HG03575 (cell line): ENCODE measurements around the gene TTN.
"Not testable (repeated sequence)": the region's sequence is repeated elsewhere in the genome, so short reads cannot be mapped to it uniquely, and the experiment has no call there.

Experiments
- ATAC-seq: cut with Tn5 transposase; IDR thresholded peaks from one replicate; pipeline ENCODE4 v1.9.1; 2021; ENCODE audit not compliant: unreplicated experiment, insufficient number of reproducible peaks, low FRiP score; ENCODE audit errors: extremely low read depth

Gene TTN

DNA sequence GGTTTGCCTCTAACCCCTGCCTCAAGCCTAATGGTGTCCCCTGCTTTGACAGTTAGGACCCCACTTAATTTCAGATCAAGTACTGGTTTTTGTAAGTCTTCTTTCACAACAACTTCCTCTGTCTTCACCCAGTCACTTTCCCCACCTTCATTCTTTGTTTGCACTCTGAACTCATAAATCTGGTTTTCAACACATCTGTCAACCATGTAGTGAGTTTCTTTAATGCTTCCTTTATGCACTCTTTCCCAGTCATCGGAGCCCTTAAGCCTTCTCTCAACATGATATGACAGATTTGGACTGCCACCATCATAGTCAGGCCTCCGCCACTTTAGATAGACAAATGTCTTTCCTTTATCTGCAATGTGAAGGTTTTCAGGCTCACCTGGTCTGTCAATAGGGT lies 217.9 kb downstream of the TTN start:
- no peak for ATAC-seq

DNA sequence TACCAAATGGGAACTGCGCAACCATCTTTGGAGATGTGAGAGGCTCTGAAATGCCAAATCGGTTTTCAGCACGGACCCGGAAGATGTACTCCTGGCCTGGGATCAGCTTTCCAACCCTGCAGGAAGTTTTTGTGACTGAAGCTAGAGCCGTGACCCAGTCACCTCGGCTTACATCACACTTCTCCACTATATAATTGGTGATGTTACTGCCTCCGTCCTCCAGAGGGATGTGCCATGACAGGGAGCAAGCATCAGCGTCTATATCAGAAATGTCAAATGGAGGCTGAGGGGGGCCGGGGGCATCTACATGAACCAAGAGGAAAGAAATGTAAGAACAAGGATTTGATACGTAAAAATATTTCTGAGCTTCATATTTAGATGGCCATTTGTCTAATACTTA lies 222.6 kb downstream of the TTN start:
- no peak for ATAC-seq

DNA sequence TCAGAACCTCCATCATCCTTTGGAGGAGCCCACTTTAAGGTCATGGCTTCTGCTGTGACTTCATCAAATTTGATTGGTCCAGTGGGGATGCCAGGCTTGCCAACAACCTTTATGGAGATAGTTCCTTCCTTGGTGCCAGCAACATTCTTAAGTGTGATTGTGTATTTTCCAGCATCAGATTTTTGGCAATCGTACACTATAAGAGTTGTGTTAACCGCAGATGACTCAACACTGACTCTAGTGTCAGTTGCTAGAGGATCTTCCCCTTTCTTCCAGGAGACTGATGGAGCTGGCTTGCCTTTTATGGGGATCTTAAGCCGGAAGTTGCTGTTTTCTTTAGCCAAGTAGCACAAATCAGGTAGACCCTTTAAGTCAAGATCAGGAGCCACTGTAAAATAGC lies 228.2 kb downstream of the TTN start:
- no peak for ATAC-seq

DNA sequence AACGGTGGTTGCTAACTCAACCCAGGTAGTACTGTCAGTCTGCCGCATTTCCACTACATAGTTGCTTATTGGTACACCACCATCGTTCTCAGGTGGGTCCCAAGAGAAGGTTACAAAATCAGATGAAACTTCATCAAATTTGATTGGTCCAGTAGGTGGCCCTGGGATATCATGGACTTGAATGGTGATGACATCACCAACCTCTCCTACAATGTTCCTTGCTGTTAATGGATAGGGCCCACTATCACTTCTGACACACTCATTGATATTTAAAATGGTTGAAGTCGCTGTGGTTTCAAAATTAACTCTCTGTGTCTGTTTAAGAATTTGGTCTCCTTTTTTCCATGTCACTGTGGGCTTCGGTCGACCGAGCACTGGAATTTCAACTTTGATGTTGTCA lies 232.4 kb downstream of the TTN start:
- no peak for ATAC-seq

DNA sequence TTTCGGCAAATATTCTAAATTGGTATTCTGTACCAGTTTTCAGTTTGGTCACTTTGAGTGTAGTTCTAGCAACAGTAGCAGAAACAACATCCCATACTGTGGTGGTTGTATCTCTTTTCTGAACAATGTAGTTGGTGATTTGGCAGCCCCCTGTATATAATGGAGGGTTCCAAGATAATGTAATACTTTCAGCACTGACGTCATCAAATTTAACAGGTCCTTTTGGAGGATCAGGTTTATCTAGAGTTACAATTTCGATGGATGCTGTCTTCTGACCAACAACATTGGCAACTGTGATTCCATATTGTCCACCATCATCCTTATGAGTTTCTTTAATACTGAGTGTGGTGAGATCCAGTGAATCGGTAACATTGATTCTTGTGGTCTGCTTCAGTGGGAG lies 239.0 kb downstream of the TTN start:
- ATAC-seq, result no peak

DNA sequence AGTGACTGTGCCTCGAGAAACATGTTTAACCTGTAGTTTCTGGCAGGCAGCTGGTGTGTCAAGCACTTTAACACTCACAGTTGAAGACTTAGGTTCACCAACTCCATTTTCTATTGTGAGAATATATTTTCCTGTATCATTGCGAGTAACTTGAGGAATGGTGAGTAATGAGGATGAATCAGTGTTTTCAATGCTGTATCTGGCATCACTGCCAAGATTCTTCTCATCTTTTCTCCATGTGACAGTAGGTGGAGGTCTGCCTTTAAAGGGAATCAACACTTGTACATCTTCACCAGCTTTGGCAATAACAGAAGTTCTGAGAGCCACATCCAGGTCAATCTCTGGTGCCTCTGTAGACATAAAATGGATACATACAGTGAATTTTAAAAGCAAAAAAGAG lies 254.2 kb downstream of the TTN start:
- no peak for ATAC-seq

DNA sequence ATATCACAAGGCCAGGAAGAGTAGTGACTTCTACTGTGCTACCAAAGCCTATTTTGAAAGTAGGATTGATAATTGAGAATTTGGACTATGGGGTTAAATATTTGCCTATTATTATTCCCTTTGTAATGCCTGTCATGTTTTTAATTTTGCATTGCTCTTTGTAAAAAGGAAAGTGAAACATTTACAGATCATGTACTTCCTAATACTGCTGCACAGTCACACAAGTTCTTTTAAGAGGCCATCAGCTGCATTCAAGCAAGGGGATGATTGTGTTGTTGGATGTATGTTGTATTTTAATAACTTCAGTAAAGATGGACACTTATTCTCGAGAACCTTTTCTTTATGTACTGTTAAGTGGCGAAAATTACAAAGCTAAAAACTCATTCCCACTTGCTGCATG lies 256.9 kb downstream of the TTN start:
- no peak for ATAC-seq

DNA sequence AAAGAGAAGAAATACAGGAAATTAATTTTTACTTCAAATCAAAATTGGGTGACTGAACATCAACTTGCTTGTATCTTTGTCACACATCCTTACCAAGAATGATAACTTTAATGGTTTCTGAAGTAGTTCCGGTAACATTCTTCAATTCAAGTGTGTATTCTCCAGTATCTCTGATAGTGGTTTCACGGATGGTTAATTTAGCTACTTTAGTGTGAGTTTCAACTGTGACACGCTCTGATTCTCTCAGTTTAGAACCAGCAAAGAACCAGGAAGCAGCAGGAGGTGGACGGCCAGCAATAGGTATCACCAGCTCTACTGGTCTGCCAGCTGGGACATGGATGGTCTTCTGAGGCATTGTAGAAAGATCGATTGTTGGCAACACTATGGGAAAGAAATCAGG lies 264.7 kb downstream of the TTN start:
- ATAC-seq, result no peak

DNA sequence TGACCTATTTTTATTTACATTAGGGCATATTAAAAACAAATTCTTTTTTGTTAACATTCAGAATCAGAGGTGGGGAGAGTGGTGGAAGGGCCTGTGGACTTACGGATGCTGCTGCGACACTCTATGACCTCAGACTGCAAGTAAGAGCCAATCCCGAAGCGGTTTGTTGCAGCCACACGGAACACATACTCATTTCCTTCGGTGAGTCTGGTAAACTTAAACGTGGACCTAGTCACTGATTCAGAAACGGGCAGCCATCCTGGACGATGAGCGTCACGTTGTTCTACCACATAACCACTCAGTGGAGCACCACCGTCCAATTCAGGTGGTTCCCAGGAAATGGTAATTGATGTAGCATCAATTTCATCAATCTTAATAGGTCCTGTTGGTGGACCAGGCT lies 265.1 kb downstream of the TTN start:
- no peak for ATAC-seq

DNA sequence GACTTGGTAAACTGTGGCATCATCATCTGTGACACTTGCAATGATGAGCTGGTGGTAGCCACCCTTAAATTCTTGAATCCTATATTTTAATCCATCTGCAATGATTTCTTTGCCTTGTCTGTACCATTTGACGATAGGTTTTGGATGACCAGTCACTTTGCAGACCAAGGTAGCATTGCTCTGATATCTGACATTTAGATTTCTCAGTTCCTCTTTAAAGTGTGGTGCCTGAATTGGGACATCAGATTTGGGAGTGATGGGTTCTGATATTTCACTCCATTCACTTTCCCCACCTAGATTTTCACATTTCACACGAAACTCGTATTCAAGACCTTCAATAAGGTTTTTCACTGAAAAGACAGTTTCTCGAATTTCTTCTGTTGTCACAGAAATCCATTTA lies 271.2 kb downstream of the TTN start:
- no peak for ATAC-seq

DNA sequence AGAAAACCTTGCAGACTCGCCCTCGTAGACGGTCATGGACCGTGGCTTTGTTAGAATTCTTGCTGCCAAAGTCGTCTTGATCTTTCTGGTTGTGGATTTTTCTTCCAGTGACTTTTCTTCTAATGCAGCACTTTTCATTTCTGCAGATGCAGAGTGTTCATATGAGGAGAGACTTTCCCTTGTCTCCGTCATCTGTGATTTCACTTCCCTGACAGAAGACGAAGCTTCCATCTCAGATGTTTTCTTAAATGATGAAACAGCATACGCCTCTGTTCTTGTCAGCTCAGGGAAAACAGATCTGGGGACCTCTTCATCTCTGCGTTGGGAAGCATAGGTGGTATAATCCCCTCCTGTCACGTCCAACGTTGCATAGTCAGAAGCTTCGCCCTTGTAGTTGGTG lies 276.1 kb downstream of the TTN start:
- no peak for ATAC-seq

DNA sequence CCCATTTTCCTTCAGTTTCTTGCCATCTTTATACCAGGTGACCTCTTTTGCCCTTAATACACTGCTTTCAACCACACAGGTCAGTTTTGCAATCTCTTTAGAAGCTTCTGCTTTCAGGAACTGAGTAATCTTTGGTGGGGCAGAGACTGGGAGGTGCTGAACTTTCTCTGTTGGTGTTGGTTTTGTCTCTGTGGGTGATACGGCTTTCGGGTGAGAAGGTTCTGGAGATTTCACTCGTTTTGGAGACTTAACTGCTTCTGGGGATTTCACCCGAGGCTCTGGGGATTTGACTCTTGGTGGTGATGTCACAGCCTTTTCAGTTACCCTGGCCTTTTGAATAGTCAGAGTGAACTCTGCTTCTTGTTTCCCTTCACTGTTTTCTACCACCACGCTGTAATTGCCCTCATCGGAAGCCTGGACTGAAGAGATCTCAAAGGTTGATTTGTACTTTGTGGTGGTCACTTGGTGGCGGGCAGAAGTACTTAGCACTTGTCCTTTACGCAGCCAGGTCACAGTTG lies 276.5 kb downstream of the TTN start:
- ATAC-seq, result peak; percentile 95

DNA sequence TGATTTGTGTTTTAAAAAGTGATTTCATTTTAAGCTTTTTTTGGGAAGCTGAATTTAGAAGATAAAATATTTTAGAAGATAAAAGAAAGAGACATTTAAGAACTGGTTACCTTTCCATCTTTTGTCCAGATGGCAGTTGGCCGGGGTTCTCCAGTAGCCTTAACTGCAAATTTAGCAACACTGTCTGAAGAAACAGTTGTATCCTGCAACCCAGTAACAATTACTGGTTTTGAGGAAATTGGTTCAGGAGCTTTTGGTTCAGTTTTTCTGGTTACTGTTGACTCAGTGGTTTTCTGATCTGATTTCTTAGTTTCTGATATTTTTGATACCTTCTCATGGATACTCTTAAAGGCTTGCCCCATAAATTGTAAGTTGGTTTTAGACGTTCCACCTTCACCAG lies 277.1 kb downstream of the TTN start:
- ATAC-seq, result no peak

DNA sequence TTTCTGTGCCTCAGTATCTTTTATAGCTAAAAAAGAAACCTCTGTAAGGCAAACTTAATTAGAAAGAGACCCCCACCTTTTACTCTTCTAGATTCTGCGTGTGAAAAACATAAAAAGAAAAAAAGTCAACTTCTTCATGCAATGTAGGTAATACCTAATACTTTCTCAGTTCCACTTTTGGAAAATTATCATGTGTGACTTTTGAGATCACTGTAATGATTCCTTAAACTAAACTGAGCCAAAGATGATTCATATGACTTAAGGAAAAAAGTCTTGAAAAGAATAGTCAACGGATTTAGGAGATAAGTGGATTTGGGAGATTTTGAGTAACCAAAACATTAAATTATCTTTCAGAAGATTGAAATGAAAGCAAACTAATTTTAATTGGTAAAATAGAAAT lies 278.0 kb downstream of the TTN start:
- no peak for ATAC-seq

DNA sequence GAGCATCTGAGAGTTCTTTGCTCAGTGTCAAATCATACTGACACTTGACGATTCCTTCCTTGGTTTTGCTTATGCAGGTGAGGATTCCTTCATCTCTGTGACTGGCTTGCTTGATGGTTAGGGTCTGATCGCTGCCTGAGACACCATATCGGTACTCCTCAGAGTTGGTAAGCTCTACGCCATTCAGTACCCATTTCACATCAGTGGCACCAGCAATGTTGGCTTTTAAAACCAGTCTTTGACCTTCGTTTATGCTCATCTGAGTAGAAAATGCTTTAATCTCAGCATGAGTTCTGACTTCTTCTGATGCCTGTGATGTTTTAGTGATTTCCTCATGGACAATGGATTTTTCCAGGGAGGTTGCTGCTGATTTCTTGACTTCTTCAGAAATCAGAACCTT lies 278.6 kb downstream of the TTN start:
- no peak for ATAC-seq

DNA sequence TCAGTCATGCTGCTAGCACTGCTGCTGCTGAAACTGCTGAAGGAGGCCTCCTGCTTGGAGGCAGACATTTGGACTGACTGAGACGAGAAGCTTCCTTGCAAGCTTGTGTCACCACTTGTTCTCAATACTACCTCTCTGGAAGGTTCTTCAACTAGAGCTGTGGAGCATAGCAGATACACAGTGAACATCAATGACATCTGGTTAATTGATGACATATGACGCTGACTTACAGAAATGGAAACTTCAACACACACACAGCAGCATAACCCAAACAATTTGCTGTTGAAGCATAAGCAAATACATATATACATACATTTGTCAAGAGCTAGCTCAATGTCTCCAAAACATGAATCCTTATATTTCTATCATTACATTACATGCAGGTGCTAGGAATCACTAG lies 279.6 kb downstream of the TTN start:
- no peak for ATAC-seq

DNA sequence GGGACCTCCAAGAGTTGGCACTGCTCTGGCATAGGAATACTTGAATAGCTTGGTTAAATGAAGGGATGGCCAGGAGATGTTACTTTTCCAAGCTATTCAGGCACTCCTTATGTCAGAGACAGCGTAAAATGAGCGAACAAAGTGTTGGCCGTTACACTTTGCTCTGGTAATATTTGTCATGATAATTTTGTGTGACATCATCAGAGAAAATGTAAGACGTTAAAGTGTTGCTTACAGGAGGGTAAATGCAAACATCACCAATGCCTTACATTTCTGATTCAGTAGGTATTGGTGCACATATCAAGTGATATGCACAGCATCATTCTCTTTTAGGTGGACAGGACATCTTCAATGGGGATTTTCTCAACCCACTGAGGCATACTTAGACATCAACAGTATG lies 281.0 kb downstream of the TTN start:
- no peak for ATAC-seq

DNA sequence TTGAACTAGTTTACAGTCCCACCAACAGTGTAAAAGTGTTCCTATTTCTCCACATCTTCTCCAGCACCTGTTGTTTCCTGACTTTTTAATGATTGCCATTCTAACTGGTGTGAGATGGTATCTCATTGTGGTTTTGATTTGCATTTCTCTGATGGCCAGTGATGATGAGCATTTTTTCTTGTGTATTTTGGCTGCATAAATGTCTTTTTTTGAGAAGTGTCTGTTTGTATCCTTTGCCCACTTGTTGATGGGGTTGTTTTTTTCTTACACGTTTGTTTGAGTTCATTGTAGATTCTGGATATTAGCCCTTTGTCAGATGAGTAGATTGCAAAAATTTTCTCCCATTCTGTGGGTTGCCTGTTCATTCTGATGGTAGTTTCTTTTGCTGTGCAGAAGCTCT lies 281.8 kb downstream of the TTN start:
- not testable (repeated sequence) for ATAC-seq

DNA sequence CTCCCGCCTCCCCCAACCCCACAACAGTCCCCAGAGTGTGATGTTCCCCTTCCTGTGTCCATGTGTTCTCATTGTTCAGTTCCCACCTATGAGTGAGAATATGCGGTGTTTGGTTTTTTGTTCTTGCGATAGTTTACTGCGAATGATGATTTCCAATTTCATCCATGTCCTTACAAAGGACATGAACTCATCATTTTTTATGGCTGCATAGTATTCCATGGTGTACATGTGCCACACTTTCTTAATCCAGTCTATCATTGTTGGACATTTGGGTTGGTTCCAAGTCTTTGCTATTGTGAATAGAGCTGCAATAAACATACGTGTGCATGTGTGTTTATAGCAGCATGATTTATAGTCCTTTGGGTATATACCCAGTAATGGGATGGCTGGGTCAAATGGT lies 282.2 kb downstream of the TTN start:
- ATAC-seq, result not testable (repeated sequence)

DNA sequence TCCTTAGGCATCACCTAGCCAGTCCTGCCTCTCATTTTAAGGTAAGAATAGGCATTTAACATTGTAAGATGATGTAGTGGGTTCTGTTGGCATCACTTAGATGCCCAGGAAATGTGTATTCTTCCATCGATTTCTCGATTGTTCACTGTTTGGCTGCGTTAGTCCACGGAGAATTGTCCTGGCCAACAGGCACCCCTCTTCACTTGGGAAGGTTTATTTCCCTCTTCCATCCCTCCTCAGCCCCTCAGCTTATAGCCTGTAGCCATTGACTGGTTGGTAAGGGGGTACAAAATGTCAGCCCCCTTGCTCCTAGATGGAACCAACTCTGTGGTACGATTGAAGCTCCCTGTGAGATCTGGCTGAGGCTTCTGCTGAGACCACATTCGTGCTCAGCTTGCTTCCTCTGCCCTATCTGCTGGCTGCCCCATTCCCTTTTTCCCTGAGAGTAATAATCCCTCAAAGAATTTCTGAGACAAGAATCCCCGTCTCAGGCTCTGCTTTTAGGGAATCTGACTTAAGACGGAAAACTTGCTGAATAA lies 283.6 kb downstream of the TTN start:
- no peak for ATAC-seq

DNA sequence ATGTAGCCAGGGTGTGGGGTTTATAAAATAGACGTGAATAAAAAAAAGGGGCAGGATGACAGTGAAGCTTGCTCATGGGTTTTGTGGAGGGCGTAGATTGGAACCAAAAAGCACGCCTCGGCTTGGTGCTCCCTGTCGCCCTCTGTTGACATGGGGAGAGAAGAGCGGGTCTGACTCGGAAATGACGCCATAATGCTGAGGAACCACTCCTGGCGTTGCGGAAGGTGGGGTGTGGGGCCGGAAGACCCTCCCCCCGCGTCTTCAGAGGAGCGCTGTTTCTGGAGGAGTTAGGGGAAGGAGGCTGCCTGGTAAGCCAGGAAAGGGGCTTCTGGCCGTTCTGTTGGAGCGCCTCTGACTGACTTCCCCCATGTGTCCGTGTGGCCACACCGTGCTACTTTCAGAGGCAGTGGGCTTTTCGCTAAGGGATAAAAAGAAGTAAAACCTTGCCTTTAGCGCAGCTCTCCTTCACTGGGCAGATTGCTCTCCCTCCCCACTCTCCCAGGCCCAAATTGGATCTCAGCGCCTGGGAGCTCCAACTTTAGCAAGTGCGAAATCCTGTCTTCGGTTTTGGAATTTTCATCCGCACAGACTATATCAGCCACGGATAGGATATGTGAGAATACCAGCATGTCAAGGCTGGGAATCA lies 284.1 kb downstream of the TTN start:
- ATAC-seq, result no peak
